A673 (cell line): Measurements from ENCODE around the gene EPHA4. TPM values are rescaled to one million over a fixed set of nuclear protein-coding genes. Genes with fewer than 3 reads are reported as not detected.

Experiments
- BruUV-seq: library from RNA; stranded (reverse); fragments of 400-500 nt; replicated peaks from 2 replicates; lab custom pipeline; 2021; lab: Mats Ljungman, UMichigan
- CTCF ChIA-PET: fragments of 300-600 bp; sonication (Branson Sonifier 250); formaldehyde crosslinking; loops from one replicate; lab custom pipeline; 2022; ENCODE audit warnings: antibody characterized with exemption; lab: Charles Lee
- POLR2A ChIA-PET: fragments of 300-600 bp; sonication (Branson Sonifier 250); formaldehyde crosslinking; loops from one replicate; lab custom pipeline; 2022; ENCODE audit warnings: antibody characterized with exemption; ENCODE audit not compliant: low non-redundant PET; lab: Charles Lee
- DNase-seq: peaks from one replicate; pipeline ENCODE4 v3.0.0-alpha.2; 2015; ENCODE audit warnings: low spot score
- H3K27ac ChIP-seq: fragments of 200-600 bp; sonication (generic); 2 replicates; pipeline ENCODE4 v1.5.1; 2016; ENCODE audit warnings: mixed run types, low read depth, mild to moderate bottlenecking, mixed read lengths, antibody characterized with exemption, low read length; ENCODE audit not compliant: poor library complexity, severe bottlenecking
- H3K27me3 ChIP-seq: fragments of 200-600 bp; sonication (generic); replicated peaks from 2 replicates; pipeline ENCODE4 v1.6.1; 2017; ENCODE audit warnings: mixed run types, low read depth, mild to moderate bottlenecking, mixed read lengths, antibody characterized with exemption, low read length; ENCODE audit not compliant: insufficient read depth, poor library complexity
- H3K36me3 ChIP-seq: fragments of 200-600 bp; sonication (generic); 2 replicates; pipeline ENCODE4 v1.6.1; 2016; ENCODE audit warnings: mixed run types, mild to moderate bottlenecking, mixed read lengths, antibody characterized with exemption, low read length; ENCODE audit not compliant: insufficient read depth, poor library complexity, severe bottlenecking
- H3K4me1 ChIP-seq: fragments of 200-600 bp; sonication (generic); 2 replicates; pipeline ENCODE4 v1.6.1; 2017; ENCODE audit warnings: mixed run types, mild to moderate bottlenecking, mixed read lengths, antibody characterized with exemption, low read length; ENCODE audit not compliant: insufficient read depth, poor library complexity, severe bottlenecking
- H3K4me3 ChIP-seq: fragments of 200-600 bp; sonication (generic); 2 replicates; pipeline ENCODE4 v1.5.1; 2016; ENCODE audit warnings: low read depth, mixed run types, mild to moderate bottlenecking, mixed read lengths, low read length; ENCODE audit not compliant: poor library complexity, severe bottlenecking
- H3K9me3 ChIP-seq: fragments of 200-600 bp; sonication (generic); 2 replicates; pipeline ENCODE4 v1.6.1; 2016; ENCODE audit warnings: mixed run types, low read depth, mild to moderate bottlenecking, mixed read lengths, antibody characterized with exemption, low read length; ENCODE audit not compliant: poor library complexity, severe bottlenecking
- EZH2 ChIP-seq: fragments of 200-600 bp; sonication (generic); IDR thresholded peaks from 2 replicates; pipeline ENCODE4 v1.6.1; 2017; ENCODE audit warnings: borderline replicate concordance, low read depth, mild to moderate bottlenecking, mixed read lengths, antibody characterized with exemption, low read length; ENCODE audit not compliant: poor library complexity, severe bottlenecking
- intact Hi-C: fragments of 100-400 bp; cut with micrococcal nuclease; formaldehyde crosslinking; loops from one replicate; pipeline ENCODE4 v1.10.0; 2022; ENCODE audit not compliant: unreplicated experiment
- total RNA-seq: library from RNA; stranded (reverse); gene quantifications from 2 replicates; pipeline ENCODE4 v1.2.3, GENCODE V29; 2021
- TF ChIP-seq, protein P1 (sequence below): fragments of 300-800, 200-600 bp; sonication (generic); conservative IDR thresholded peaks from 2 replicates; pipeline ENCODE4 v1.5.1; 2017; ENCODE audit warnings: low read depth, mild to moderate bottlenecking, antibody characterized with exemption, low read length, moderate library complexity, mixed read lengths

EPHA4 gene
- total RNA-seq, 1 experiment from 2014 or later = 39.5 TPM

DNA sequence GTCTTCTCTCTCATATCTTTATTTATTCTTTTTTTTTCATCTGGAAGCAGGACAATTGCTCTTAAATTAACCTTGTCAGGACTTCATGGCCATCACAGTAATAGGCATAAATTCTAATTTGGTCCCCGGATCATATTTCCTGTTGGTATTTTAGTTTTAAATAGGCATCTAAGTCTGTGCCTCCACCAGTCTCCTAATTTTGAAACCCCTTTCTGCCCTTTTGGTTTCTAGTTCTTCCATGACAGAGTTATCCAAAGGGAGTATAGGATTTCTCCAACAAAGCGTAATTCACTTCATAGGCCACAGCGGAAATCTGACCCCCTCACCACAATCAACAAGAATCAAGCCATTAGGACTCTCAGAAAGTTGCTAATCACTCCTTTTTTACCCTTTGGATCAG, 3.8 kb downstream of the EPHA4 start:
- no TSS peak for BruUV-seq
- H3K4me3 ChIP-seq = no peak overlapping the region
- no peaks in the 10 kb centered on the region for H3K9me3 ChIP-seq
- no peaks in the 10 kb centered on the region for H3K27me3 ChIP-seq
- peaks cover 4% of the 10 kb centered on the region for H3K36me3 ChIP-seq
- ChIA-PET CTCF (no interaction called here), POLR2A (no interaction called here)
- H3K4me1 ChIP-seq = peaks cover 21% of the 10 kb centered on the region
- intact Hi-C loops = no loop called here
- DNase-seq = no peak
- H3K27ac ChIP-seq = no peak overlapping the region
- TF ChIP-seq EZH2 = no peak
- TF ChIP-seq, protein P1, sequence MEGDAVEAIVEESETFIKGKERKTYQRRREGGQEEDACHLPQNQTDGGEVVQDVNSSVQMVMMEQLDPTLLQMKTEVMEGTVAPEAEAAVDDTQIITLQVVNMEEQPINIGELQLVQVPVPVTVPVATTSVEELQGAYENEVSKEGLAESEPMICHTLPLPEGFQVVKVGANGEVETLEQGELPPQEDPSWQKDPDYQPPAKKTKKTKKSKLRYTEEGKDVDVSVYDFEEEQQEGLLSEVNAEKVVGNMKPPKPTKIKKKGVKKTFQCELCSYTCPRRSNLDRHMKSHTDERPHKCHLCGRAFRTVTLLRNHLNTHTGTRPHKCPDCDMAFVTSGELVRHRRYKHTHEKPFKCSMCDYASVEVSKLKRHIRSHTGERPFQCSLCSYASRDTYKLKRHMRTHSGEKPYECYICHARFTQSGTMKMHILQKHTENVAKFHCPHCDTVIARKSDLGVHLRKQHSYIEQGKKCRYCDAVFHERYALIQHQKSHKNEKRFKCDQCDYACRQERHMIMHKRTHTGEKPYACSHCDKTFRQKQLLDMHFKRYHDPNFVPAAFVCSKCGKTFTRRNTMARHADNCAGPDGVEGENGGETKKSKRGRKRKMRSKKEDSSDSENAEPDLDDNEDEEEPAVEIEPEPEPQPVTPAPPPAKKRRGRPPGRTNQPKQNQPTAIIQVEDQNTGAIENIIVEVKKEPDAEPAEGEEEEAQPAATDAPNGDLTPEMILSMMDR = no peak

DNA sequence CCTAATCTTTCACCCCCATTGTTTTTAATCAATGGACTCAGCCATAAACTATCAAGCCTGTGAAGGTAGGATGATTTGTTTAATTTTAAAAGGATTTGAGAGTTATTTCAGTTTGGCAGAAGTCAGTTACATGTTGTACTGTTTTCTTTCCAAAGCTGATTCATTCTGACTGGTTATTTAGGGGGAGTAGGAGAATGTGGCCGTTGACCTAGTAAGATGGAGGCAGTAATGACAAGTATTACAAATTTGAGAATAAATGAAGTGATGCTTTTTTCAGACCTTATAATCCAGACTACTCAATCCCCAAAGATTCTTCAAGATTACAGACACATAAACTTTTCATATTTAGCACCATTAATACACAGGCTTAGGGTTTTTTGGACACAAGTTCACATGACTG, 4.3 kb downstream of the EPHA4 start:
- Histone ChIP-seq H3K4me1 (peaks cover 22% of the 10 kb centered on the region), H3K27ac (no peak overlapping the region), H3K4me3 (no peak overlapping the region), H3K9me3 (no peaks in the 10 kb centered on the region), H3K27me3 (no peaks in the 10 kb centered on the region), H3K36me3 (peaks cover 4% of the 10 kb centered on the region)
- ChIA-PET CTCF (no interaction called here), POLR2A (no interaction called here)
- no TSS peak for BruUV-seq
- TF ChIP-seq, protein P1 = no peak
- TF ChIP-seq EZH2 = no peak
- no peak for DNase-seq
- intact Hi-C loops = no loop called here

DNA sequence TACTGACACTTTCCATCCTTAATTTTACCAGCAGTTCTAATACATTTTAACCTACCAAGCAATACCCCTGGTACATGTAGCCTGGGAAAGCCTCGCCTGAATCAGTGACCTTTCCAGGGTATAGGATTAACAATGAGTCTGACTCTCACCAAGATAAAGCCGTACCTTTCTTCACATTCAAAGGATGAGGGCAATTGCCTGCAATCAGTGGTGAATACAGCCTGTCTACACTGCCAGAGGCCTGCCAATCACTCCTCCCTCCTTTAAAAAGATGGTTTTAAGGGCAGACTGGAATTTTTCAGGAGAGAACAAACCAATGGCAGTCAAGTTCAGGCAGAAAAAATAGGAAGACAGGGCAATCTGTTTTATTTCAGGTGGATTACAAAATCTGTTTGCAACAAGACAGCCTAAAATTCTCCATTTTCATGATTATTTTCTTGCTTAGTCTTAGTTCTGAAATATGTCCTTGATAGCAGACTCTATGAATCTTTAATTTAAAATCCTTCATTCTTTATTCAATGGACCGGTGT, 4.8 kb downstream of the EPHA4 start:
- Histone ChIP-seq H3K27me3 (no peaks in the 10 kb centered on the region), H3K4me1 (peaks cover 27% of the 10 kb centered on the region), H3K27ac (no peak overlapping the region), H3K4me3 (no peak overlapping the region), H3K36me3 (peaks cover 4% of the 10 kb centered on the region), H3K9me3 (no peaks in the 10 kb centered on the region)
- no TSS peak for BruUV-seq
- ChIA-PET POLR2A (no interaction called here), CTCF (no interaction called here)
- intact Hi-C loops = no loop called here
- TF ChIP-seq EZH2 = no peak
- TF ChIP-seq, protein P1 = no peak
- no peak for DNase-seq
